22Rv1 (cell line): ENCODE results near the gene CIDEB.

Source experiments
- CTCF ChIP-seq: fragments of 450-650 bp; IDR thresholded peaks from 2 replicates; pipeline ENCODE4 v1.5.1; 2017; ENCODE audit warnings: mild to moderate bottlenecking
- ZFX ChIP-seq: fragments of 450-650 bp; IDR thresholded peaks from 2 replicates; pipeline ENCODE4 v1.6.1; 2017; ENCODE audit warnings: antibody characterized with exemption, borderline replicate concordance

- TF ChIP-seq CTCF (no peak), ZFX (no peak)
Measured at GRCh38 chr14:24256960-24257359, 50.8 kb downstream of the CIDEB start.
